SW480 (cell line): ENCODE results near the gene S1PR2.
"Not testable (repeated sequence)": the region's sequence is repeated elsewhere in the genome, so short reads cannot be mapped to it uniquely, and the experiment has no call there.

ENCODE experiments used
- DNase-seq: peaks from one replicate; pipeline ENCODE4 v3.0.0-alpha.2; 2016; ENCODE audit warnings: low spot score

Gene S1PR2

DNA sequence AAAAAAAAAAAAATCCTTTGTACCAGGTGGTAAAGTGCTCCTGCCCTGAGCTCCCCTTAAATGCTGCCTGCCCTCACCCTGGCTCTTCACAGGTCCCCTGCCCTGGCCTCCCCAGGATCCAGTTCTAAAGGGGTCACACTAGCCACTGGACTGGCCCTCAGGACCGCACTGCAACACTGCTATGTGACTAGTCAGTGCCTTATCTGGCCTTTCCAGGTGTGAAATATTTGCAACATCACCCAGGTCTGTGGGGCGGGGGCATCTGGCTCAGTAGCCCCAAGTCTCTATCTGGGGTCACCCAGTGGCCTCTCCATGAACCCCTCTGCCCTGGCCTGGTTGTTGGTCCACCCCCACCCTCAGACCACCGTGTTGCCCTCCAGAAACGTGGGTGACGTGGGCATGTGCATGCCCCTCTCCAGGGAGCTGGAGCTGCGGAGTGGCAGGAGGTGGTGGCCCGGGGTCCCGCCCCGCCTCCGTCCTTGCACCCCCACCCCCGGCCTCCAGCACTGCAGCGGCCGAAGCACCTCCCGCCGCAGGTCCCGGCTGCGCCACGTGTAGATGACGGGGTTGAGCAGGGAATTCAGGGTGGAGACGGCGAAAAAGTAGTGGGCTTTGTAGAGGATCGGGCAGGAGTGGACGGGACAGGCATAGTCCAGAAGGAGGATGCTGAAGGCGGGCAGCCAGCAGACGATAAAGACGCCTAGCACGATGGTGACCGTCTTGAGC, 7.5 kb downstream of the S1PR2 start:
- no peak for DNase-seq

GRCh38 chr19:10222201-10222890, 8.8 kb downstream of the S1PR2 start:
- DNase-seq: no peak

GRCh38 chr19:10220695-10221094, 10.4 kb downstream of the S1PR2 start:
- no peak for DNase-seq

DNA sequence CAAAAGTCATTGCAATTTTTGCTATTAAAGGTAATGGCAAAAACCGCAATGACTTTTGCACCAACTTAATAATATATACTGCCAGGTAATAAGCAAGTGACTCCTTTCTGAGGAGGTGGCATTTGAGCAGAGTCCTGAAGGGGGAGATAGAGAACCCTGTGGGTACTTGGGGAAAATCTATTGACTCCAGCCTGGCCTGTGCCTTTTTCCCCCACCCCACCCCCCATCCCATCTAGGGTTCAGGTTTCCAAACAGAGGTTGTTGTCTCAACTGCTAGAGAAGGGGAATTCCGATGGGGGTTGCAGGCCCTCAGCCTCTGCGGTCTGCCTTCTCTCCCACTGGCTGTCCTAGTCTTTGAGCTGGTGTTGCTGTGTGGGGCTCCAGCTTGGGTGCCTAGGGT, 11.5 kb downstream of the S1PR2 start:
- DNase-seq: peak; percentile 52

- DNase-seq: no peak
Measured at GRCh38 chr19:10217085-10217484, 14.0 kb downstream of the S1PR2 start.

DNA sequence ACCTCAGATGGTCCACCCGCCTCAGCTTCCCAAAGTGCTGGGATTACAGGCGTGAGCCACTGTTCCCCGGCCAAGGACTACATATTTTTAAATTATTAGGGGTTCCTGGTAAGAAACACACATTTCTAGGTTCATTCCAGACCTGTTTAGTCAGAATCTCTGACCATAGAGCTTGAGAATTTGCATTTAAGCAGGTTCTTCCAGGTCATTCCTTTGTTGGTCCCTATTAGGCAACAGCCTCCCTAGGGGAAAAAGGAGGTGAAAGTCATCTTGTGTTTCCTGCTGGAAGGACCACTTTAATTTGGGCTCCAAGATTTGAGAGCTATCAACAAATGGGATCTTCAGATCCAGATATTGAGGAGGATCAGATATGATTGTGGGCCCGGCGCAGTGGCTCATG, 16.3 kb downstream of the S1PR2 start:
- no peak for DNase-seq

- no peak for DNase-seq
Measured at GRCh38 chr19:10211691-10212090, 19.4 kb downstream of the S1PR2 start.

GRCh38 chr19:10211061-10211460, 20.1 kb downstream of the S1PR2 start:
- DNase-seq: no peak

GRCh38 chr19:10209315-10209714, 21.8 kb downstream of the S1PR2 start:
- DNase-seq: no peak

DNA sequence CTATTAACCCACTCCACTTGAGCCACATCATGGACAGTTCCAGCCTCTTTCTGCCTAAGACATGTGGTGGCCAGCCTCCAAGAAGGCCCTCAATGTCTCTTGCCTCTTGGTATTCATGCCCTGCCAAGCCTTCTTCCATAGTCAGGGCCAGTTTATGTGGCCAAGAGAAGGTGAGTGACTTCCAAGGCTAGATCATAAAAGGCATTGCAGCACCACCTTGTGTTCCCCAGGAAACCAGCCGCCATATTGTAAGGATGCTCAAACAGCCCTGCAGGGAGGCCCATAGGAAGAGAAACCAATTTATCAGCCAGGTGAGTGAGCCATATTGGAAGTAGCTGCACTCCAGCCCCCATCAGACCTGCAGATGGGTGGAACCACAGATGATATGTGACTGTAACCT, 24.1 kb downstream of the S1PR2 start:
- DNase-seq: no peak

- peak; percentile 60 for DNase-seq
Measured at GRCh38 chr19:10206226-10206885, 24.8 kb downstream of the S1PR2 start.

DNA sequence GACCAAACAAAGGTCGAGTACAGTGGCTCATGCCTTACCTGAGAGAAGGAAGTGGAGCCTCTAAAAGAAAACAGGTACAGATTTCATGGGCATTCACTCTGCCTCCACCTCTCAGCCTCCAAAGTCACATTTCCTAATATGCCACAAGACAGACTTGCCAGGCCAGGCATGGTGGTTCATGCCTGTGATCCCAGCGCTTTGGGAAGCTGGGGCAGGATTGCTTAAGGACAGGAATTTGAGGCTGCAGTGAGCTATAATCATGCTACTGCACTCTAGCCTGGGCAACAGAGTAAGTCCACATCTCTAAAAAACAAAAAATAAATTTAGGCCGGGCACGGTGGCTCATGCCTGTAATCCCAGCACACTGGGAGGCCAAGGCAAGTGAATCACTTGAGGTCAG, 25.5 kb downstream of the S1PR2 start:
- no peak for DNase-seq

- no peak for DNase-seq
Measured at GRCh38 chr19:10203686-10204085, 27.4 kb downstream of the S1PR2 start.

GRCh38 chr19:10201176-10201575, 30.0 kb downstream of the S1PR2 start:
- no peak for DNase-seq

DNA sequence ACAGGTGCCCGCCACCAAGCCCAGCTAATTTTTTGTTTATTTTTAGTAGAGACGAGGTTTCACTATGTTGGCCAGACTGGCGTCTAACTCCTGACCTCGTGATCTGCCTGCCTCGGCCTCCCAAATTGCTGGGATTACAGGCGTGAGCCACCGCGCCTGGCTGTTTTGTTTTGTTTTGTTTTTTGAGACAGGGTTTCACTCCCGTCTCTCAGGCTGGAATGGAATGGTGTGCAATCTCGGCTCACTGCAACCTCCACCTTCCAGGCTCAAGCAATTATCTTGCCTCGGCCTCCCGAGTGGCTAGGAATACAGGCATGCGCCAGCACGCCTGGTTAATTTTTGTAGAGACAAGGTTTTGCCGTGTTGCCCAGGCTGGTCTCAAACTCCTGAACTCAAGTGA, 31.0 kb downstream of the S1PR2 start:
- DNase-seq: not testable (repeated sequence)

GRCh38 chr19:10198889-10199644, 32.1 kb downstream of the S1PR2 start:
- DNase-seq: not testable (repeated sequence)

DNA sequence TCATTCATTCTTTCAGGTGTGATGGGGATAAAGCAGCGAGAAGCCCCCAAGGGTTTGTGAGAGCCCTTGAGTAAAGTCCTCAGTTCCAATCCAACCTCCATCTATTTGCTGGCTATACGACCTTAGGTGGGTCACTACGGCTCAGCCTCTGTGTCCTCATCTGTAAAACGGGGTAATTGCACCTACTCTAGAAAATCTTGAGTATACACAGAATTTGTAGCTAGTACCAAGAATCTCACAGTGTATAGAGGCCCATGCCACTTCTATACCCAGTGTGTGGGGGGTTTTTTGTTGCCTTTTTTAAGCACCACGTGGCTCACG, 36.0 kb downstream of the S1PR2 start:
- no peak for DNase-seq

DNA sequence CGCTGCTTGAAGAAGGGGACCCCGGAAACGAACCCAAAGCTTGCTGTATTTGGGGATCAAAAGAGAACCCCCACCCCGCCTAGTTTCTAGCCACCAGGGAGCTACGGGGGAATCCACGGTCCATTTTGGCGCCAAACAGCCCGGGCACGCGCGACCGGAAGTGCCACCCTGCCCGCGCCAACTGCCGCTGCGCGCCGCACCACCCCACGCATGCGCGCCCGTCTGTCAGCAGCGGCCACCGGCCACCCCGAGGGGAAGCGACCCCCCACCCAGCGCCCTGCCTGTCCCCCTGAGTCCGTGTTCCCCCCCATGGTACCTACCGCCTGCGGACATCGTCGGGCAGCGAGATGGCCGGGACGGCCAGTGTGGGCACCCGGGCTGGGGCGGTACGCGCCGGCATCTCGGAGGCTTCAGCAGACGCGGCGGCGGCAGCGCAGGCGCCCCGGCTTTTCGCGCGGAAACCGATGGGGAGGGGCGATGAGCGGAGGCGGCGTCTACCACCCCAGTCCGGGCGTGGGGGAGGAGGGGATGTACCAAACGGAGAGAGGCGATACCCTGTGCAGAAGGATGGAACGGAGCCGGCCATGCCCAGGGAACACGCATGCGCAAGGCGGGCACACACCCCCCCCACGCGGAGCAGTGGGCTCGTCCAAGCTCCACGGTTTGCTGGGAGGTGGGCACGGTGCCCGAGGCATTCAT, 36.5 kb downstream of the S1PR2 start, which contains the start of gene DNMT1:
Gene DNMT1, minus strand, starts transcription at position 454 of the 699 bp plus-strand sequence. Its CDS starts 54 bp downstream, at position 400.
- peak; percentile 97 for DNase-seq

DNA sequence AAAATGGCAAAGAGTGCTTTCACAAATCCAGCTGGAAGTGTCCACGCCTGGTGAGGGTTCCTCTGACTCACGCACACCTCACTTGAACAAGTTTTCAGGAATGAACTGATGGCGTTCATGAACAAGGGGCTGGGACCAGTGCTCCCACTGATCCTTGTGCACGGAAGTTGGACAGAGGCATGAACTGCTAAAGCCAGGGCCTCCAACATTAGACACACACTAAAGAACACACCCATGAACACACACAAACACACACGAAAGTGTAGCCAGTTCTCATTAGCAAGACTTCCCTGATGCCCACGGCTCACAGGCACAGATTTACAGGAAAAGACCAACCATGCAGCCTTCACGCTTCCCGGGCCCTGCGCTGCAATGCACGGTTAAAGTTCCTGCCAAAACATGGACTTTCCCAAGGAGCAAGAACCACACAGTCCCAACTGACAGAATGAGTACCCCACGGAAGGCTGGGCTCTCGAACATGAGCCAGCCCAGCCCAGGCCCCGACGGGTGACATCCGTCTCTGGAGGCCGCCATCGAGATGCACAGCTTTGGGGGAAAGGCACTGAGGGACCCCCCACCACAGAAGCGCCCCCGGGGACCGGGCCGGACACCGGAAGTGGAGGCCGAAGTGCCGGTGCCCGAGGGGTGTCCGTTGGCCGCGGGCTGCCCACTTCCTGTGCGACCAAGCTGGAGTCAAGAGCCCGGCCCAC, 37.2 kb downstream of the S1PR2 start:
- DNase-seq: peak; percentile 20

GRCh38 chr19:10192922-10193321, 38.2 kb downstream of the S1PR2 start:
- no peak for DNase-seq

- DNase-seq: no peak
Measured at GRCh38 chr19:10191347-10191746, 39.8 kb downstream of the S1PR2 start.
